GM21528 (cell line): ENCODE data around the gene MAP3K12.

Experiments
- ATAC-seq: cut with Tn5 transposase; IDR thresholded peaks from one replicate; pipeline ENCODE4 v1.9.1; 2021; ENCODE audit warnings: mild to moderate bottlenecking, moderate library complexity; ENCODE audit not compliant: unreplicated experiment, low FRiP score

MAP3K12 gene

DNA sequence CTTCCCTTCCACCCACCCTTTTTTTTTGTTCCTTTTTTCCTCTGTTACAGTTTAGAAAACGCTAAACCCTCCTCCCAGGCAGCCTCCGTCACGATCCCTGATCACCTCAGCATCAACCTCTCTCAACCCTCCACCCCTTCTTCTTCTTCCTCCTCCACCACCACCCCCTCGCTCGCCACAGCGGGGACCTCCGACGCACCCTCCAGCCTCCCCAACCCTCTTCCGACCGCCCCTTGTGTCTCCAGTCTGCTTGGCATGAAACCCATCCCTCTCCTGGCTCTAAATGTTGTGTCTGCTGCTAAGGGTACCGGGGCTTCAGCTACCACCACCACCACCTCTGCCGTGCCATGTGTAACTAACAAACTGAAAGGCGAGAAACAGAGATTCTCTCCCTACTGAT lies 24.4 kb downstream of the MAP3K12 start:
- no peak for ATAC-seq

DNA sequence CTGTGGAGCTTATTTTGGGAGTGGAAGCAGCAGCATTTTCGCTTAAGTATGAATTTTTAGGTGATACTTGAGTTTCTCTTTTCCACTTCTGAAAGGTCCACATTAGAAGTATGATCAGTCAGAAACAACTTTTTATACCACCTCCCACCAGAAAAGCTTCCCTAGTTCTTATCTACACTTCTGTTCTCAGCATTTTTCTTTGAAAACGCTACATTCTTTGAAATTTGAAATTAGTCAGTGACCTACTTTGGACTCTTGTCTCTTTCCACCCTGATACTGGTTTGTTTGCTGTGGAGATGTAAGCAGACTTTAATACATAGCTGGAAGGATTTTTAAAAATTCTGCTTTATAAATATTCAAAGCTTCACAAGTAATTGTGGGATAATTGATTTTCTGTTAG lies 25.2 kb downstream of the MAP3K12 start:
- ATAC-seq: no peak

GRCh38 chr12:53472056-53472582 lies 27.1 kb downstream of the MAP3K12 start:
- no peak for ATAC-seq

DNA sequence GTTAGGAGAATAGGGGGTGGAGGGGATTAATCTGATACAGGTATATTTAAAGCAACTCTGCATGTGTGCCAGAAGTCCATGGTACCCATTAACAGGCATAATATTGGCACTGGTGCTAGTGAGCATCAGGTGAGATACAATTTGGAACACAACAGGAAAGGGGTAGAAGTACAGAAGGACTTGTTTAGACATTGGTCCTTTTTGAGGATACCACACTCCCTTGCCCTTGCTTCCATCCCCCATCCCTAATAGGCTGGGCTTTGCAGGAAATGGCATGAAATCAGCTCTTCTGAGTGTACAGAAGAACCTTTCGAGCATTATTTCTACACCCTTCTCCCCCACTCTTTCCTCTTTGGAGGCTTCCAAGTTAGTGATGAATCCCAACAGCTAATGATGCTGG lies 31.0 kb downstream of the MAP3K12 start:
- no peak for ATAC-seq

GRCh38 chr12:53467880-53468279 lies 31.4 kb downstream of the MAP3K12 start:
- ATAC-seq: no peak

GRCh38 chr12:53467082-53467481 lies 32.2 kb downstream of the MAP3K12 start:
- ATAC-seq: no peak

DNA sequence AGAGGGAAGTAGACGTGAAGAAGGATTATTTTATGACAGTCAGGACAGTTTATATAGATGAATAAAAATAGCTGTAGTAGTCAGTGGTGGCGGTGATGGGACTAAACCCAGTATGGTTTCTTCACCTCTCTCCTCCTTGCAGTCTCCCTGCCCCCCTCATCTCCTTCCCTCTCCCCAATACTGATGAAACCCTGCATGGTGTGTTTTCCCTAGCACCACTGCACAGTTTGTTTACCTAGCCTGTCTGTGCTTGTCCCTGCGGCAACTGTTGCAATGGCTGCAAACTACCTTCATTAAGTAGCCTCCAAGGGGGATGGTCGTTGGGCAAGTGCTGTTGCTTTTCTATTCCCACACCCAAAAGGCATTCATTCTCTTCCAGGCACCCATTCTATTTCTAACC lies 32.6 kb downstream of the MAP3K12 start:
- no peak for ATAC-seq

DNA sequence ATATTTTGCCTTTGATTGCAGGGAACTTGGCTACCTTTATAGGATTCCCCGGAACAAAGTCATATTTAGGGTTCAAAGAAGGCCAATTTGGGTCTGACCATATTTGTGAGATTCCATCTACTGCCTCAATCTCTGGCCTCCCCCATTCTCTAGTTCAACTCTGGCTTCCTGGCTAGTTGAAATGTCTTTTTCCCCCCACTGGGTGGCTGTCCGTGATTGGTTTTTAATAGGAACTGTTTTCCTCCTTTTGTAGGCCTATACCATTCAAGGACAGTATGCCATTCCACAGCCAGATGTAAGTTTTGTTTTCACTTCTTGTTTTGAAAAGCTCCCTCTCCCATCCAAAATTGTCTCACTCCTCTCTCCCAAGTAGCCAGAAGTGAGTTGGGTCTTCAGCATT lies 33.6 kb downstream of the MAP3K12 start:
- no peak for ATAC-seq

GRCh38 chr12:53464685-53465418 lies 34.4 kb downstream of the MAP3K12 start:
- ATAC-seq: no peak

DNA sequence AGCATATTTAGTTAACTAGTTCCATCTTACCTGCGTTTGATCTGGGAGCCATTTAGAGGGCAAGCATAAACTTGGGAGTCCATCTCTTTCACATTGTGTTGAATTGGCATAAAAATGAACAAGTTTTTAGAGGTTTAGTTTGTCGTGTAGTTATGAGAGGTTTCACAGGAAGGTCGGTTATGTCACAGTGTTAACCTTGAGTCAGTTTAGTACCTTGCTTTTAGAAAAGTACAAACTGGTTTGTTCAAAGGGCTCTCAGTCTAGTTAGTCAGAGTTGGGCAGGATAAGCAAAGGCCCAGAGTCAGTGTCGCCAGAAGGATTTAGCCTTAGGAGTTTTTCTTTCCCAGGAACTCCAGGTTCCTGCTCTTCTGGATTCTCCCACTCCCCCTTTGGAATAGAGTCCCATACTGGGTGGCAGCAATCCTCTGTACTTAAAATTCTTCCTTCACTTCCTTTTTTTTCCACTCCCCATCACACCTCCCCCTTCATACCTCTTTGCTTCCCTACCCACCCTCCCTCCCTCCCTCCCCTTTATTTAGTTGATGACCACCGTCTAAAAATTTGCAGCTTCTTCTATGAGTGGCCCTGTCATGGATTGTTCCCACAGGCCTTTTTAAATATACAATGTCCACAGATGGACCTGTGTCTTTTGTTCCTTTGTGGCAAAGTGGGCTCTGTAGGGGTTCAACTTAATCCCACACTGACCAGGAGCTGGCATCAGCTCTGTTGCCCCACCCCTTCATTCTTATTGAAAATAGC lies 35.3 kb downstream of the MAP3K12 start:
- no peak for ATAC-seq

DNA sequence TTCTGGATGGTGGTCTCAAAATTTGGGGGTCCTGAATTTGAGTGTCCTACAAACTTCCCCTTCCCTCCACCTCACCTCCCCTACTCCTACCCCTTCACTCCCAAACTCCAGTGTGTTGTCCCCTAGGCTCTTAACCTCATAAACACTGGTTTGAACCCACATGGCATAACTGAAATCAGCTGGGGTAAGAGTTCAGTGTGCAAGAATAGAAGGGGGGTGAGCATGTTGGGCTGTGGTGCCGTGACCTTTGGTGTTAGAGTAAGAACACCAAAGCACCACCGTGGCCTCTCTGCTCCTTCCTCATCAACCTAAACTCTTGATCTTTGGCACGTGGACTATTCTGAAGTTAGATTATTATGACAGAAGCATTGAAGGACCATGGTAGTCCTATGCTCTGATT lies 36.3 kb downstream of the MAP3K12 start:
- ATAC-seq: no peak

DNA sequence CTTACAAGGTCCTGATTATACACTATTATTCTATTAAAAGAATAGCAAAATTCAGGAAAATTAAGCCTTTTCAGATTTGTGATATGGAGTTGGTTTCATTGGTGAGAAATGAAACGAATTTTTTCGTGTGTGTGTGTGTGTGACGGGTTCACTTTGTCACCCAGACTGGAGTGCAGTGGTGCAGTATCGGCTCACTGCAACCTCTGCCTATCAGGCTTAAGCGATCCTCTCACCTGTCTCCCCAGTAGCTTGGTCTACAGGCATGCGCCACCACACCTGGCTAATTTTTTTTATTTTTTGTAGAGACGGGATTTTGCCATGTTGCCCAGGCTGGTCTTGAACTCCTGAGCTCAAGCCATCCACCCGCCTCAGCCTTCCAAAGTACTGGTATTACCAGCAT lies 37.7 kb downstream of the MAP3K12 start:
- no peak for ATAC-seq

DNA sequence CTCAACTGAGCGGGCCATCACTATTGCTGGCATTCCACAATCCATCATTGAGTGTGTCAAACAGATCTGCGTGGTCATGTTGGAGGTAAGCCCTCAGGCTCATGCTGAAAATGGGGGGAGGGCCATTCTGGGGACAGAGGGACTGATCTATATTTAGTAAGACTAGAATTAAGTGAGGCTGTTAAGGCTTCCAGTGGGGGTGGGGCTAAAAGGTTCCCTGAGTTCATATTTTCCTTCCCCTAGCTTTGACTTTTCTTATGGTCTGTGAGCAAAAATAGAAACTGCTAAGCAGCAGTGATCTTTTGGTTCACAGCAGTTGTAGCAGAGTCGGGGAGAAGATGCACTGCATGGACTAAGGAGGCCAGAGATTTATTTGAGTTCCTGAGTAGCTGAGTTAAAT lies 38.2 kb downstream of the MAP3K12 start:
- ATAC-seq: no peak

DNA sequence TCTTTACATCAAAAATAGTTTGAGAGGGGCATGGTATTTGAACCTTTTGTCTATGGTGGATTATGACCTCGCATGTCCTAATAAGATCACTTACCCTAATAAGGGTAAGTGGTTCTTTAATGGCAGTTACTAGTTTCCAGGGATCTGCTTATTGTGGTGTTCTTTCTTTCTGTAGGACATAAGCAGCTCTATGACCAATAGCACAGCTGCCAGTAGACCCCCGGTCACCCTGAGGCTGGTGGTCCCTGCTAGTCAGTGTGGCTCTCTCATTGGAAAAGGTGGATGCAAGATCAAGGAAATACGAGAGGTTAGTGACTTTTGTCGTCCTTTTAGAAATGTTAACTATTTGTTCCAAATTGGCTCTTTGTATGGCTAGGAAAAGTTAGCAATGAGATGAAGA lies 40.2 kb downstream of the MAP3K12 start:
- no peak for ATAC-seq

GRCh38 chr12:53456654-53457366 lies 42.4 kb downstream of the MAP3K12 start:
- no peak for ATAC-seq

GRCh38 chr12:53454707-53455106 lies 44.6 kb downstream of the MAP3K12 start:
- ATAC-seq: no peak

GRCh38 chr12:53453953-53454640 lies 45.2 kb downstream of the MAP3K12 start:
- no peak for ATAC-seq

DNA sequence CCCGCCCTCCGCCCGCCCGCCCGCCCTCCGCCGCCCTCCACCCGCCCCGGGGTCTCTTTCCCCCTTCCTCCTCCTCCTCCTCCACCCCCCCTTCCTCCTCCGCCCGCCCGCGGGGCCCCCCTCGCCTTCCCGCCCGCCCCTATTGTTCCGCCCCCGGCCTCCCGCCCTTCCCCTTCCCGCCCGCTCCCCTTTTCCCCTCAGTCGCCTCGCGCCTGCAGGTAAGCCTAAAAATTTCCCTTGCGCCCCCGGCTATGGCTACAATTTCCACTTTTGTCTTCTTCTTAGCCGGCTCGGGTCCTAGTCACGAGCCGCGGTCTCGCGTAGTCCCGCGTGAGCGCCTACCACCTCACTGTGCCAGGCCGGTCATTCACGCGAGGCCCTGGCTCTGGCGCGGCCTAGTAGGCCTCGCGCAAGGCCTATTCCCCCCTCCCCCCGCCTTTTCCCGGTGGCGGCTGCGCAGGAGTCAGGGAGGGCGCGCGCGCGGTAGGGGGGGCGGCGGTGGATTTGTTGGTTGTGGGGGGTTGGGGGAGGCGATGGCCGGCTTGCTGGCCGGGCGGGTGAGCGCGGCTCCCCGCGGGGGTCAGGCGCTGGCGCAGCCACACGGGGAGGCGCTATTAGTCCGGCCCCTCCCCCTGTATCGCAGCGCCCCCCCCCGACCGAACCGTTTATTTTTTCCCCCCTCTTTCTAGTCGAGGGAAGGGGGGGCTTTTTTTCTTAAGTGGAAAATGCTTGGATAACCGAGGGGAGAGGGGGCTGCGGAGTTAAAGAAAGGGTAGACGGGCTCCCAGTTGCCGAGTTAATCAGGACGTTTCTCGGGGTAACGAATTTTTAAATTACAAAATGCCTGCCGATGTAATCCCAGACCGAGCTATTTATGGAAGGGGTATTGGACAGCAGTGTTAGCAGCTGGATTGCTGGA lies 46.8 kb downstream of the MAP3K12 start:
- peak; percentile 31 for ATAC-seq

DNA sequence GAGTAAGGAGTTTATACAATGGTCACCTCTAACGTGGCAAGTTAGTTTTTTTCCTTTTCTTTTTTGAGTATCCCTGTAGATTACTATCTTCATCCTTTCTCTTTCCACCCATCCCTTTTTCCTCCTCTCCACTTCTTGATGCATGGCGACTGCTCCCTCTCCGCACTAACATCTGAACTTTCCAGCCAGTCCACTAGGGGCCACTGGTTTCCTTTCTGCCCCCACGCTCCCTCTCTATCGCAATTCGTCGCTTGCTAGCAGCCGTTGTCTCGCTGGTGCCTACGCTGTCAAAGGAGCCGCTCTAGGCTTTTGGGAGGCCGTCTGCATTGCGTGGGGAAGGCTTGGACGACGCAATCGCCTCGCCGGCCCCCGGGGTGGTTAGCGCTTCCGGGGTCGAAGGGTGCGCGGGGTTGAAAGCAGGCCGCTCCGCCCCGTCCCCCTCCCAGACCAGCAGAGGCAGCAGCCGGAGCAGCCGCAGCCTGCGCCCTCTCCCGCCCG lies 47.5 kb downstream of the MAP3K12 start, which contains the start of gene PCBP2:
TSS of gene PCBP2 (plus strand) at position 442 of the 498 bp plus-strand sequence. CDS start 2,699 bp downstream, outside the sequence.
- ATAC-seq: peak; percentile 93
